ENCODE results near the gene JMJD7.
A peak's percentile ranks its signal among the peaks of the same experiment; 100 is the strongest.

Gene JMJD7

DNA sequence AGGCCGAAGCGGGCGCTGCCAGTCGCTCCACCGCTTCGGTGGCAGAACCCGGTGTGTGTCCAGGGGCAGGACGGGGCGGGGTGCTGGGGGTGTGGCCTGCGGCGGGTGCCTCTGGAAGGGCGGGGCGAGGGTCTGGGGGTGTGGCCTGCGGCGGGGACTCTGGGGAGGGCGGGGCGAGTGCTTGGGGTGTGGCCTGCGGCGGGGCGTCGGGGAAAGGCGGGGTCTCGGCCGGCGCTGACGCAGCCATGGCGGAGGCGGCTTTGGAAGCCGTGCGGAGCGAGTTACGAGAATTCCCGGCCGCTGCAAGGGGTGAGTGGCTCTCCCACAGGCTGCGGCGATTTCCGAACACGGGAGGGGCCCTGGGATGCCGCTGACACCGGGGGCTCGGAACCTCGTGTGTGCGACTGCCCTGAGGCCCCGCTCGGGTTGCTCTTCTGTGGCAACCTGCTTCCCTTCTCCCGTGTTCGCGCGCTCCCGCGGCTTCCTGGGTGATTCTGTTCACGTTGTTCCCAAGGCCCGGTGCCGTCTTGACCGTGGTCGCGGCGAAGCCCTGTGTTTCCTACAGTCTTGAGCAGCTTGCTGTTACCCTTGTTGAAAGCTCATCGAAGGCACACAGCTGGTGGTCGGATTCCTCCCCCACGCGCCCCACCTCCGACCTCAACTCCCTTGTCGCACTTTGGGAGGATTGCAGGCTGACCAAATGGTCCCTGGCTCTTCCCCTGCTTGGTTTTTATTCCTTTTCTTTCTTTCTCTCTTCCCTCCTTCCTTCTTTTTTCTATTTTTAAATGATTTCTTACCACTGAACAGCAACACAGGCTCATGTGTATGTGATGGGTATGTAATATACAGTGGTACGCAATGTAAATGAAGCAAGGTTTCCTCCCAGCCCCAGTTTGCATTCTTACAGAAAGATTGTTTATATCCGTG is at the start of gene JMJD7:
Gene JMJD7, plus strand, starts transcription at position 213 of the 927 bp plus-strand sequence. Its CDS starts 33 bp downstream, at position 246.
- DNase-seq = peak; percentile 97

DNA sequence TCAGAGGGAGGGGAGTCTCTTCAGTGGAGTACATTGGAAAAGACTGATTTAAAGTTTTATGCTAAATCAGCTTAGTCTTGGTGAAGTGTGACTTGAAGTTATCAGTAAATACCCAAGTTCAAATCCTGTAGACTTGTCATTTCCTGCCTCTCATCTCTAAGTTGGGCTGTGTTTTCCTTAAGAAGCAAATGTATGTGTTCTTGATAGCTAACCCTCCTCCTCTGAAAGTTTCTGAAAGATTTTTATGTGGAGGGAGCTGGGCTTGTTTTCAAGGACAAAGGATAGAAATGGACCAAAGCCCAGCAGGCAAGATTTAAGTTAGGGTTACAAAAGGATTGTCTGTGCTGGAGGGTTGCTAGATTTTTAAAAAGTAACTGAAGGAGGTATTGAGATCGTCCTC is 49.4 kb upstream of the JMJD7 start:
- no peak for DNase-seq

DNA sequence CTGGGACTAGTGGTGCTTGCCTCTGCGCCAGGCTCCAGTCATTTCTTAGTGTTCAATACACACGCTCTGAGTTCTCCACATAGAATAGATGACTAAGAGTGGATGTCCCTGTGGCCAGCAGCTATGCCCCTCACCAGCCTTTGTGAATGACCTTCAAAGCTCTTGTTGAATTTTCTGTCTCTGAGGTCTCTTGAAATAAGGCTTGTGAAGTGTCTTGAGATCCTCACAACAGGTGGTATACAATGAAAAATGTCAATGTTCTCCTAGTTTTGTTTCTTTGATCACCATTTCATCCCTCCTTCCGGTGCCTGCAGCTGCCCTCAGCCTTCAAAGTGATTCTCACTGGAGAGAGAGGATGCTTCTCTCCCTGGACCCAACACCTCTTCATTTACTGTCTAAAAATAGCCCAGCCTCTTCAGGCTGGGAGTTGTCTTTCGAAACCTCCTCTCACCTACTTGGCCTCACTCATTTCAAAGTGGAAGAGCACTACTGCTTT is 48.2 kb upstream of the JMJD7 start:
- DNase-seq = no peak

DNA sequence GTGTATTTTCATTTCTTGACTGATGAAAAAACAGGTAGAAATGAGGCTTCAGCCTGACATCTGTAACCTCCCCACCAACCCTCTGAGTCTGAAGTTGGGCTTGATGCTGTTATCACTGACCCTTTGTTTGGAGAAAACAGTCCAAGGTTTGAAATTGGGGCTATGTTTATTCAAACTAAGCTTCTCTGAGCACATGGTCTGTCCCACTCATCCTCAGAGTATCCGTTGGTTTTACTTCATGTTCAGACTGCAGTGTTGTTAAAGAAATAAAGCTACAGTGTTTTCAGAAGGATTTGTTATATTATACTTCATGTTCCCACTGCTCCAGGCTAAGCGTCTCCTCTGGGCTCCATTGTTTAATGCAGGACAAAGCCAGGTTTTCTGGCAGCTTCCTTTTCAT is 47.6 kb upstream of the JMJD7 start:
- DNase-seq = no peak

DNA sequence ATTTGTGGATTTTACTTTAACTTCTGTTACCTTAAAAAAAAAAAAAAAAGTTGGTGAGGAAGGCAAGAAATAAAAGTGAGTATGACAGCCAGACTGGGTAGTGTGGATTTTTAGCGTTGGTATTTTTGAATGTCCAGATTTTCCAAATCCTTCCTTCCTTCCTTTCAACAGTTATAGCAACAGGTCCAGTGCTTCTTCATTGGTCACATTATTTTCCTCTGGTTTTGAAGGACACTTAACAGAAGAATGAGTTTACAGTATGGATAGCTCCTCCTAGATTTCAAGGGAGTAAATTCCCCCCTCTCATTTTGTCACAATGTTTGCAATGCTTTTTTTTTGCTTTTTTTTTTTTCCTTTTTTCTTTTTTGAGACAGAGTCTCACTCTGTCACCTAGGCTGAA is 47.2 kb upstream of the JMJD7 start:
- DNase-seq = no peak

DNA sequence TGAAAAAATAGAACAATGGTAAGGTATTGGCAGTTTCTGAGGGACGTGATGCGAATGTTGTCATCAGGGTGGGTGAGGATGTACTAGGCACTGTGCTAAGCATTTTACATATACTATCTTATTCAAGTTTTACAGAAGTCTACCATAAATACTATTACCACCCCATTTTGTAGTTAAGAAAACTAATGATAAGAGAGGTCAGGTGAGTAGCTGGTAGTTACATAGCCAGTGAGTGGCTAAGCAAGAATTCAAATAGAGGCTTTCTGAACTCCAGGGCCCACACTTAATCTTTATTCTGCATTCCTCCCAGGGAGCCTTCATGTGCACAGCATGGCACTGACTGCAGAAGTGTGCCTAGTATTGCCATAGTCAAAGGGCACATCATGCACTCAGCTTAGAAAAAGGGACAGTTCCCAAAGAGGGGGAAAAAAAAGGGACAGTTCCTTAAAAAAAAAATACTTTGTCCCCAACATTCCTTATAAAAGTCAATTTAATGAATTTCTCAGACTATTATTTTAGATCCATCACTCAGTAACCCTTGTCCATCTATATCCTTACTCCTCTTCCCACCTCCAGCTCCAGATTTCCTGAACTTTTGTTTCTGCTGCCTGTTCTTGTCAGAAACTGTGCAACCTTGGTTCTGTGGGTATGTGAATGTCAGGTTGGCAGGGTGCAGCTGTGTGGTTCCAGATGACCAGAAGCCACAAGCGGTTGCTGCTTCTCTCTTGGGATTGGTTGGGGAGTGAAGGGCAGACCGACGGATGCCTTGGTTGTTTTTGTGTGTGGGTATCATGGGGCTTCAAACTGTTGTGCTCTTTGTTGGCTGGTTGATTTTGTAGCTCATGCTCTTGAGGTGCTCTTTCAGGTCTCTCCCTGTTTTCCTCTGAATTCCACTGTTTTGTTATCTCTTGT is 45.3 kb upstream of the JMJD7 start:
- DNase-seq = no peak

DNA sequence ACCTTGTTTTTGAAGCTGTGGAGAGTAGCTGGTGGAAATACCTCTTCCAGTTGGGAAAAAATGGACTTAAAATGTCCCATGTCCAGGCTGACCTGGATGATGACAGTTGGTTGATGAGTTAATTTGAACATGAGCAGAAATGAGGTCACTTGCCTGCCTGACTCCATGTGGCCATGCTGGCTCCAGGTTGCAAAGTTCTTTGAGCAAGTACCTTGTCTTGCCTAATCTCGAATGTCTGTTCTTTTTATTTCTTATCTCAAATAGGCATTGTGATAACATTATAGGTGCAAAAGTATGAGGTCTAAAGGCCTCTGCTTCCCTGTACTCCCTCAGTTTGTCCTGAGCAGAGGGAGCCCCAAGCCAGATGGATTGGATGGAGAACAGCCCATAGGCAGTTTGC is 44.6 kb upstream of the JMJD7 start:
- no peak for DNase-seq

DNA sequence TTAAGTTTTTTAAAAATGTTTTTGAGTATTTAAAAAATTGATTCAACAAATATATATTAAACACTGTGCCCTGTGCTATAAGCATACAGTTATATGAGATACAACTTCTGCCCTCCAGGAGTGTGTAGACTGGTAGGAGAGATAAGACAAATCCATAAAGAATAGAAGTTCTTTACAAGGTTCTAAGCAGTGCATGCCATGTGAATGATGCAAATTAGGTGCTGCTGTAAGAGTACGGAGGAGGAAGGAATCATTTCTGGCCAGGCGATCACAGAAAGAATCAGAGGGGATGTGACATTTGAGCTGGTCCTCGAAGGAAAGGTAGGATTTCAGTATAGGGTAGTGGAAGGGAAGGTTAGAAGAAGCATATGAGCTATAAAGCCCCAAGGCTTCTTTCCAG is 39.6 kb upstream of the JMJD7 start:
- no peak for DNase-seq

DNA sequence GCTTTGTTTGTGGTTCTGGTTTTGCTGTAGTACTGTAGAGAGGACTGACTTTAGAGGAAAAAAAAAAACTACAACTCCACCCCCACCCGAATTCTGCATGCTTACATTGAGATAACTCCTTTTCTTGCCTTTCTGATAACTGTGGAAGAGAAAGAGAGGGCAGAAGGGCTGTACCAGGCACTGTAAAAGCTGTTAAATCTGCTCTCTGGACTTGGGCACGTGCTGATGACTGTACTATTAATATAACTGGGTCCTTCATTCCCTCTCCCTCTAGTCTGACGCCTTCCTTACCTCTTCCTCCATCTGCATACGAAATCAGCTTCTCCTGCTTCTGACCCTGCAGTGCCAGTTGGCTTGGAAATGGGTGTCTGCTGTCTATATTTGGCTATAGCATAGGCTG is 38.7 kb upstream of the JMJD7 start:
- DNase-seq = no peak

DNA sequence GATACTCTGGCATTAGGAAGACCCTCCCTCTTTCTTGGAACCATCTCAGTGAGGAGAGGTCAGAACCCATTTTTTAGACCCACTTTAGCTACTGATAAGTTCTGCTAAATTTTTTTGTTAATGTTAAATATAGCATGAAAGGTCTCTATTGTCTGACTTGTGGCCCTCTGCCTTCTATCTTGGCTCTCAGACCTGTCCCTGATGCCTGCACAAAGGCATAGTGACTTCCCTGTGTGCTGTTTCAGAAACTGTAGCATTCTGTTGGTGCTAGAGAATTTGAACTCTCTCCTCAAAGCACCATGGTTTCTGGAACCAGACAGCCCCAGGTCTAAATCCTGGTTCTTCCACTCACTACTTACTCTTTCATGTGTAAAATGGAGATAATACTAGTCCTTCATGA is 38.2 kb upstream of the JMJD7 start:
- DNase-seq = no peak

DNA sequence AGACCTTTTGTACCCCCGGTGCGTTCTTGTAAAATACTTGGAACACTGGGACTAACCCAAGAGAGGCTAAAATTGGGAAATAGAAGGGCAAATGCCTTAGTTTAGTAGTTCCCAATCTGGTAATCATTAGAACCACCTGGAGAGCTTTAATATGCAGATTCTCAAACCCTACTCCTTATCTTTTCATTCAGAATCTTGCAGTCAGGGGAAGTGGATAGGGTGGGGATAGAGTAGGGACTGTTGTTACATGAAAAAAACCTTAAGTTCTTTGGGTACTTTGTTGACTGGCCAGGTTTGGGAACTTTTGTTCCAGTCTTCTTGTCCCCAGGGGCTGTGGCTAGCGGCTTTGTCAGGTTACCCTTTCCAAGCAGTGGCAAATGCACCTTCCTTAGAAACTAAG is 37.7 kb upstream of the JMJD7 start:
- DNase-seq = no peak

DNA sequence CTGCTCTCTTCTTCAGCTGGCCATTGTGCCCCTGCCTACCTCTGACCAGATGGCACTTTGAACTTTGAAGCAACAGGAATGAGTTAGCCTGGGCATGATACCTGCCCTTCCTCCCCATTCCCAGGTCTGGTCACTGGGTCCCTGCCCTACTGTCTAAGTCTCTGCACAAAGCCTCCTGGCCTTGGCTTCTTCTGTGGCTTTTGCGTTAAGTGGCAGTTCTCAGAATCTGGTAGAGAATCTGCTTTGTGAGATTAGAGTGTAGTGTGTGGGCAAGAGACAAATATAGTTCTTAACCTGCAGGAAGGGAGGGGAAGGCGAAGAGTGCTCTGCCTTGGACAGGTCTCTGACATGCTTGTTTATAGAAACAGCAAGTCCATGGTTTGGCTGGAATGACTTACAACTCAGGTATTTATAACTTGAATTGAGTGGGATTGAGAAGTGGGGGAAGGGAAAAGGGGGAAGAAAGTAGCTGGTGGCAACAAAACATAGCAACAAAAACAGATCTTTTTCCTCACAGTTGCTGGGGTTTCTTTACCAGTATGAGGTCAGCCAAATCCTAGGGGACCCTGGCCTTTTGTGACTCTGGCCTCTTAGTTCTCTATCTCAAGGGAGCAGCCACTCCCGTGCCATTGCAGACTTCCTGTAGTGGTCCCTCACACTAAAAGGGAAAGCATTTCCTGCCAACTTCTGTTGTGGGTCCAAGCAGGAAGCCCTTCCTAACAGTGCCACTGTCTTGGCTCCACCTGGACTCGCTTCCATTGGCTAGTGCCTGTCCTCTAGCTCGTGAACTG is 36.9 kb upstream of the JMJD7 start:
- no peak for DNase-seq

DNA sequence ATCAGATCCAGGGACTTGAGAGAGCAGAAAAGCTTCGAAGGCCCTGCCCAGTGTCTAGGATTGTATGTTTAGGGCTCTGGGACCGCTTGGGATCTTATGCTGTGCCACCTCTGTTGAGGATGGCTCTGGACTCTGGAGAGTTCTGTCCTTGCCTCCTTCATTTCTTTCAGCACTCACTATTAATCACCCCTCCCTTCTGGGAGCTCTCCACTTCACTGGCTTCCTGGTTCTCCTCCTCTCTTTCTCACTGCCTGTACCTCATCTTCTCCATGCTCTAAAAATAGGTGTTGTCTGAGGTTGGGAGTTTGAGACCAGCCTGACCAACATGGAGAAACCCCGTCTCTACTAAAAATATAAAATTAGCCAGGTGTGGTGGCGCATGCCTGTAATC is 36.4 kb upstream of the JMJD7 start:
- no peak for DNase-seq

DNA sequence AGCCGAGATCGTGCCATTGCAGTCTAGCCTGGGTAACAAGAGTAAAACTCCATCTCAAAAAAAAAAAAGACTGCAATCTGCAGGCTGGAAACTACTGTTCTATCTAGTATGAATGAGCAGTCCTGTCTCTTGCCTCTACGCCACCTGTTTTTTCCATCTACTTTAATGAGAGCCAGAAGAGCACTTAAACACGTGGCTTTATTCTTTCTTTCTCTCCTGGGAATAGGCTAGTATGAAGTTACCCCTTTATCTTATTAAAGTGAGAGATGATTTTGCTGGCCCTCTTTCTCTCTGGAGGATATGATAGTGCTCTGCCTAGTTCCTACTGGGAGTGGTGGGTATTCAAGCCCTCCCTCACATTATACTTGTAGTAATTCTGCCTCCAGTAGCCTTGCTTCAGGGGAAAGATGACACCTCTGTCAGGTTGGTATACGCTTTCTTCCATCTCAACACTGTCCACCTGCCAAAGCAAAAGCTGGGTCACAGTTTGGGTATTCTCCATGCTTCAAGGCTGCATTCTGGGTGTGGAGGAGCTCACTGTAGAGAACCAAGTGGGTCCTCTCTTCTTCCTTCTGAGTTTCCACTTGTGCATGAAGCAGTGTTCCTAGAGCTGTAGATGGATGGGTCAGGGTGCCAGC is 35.8 kb upstream of the JMJD7 start:
- DNase-seq = no peak

DNA sequence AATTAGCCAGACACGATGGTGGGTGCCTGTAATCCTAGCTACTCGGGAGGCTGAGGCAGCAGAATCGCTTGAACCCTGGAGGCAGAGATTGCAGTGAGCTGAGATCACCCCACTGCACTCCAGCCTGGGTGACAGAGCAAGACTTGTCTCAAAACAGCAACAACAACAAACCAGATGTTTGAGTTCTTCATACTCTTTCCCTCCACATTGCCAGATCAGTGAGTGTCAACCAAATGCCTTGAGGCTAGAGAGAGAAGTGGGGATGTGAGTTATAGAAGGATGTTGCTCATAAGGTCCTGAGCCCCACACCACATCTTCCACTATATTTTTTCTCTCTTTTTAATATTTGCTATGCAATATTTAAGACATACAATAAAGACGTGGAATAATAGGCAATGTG is 33.8 kb upstream of the JMJD7 start:
- no peak for DNase-seq

DNA sequence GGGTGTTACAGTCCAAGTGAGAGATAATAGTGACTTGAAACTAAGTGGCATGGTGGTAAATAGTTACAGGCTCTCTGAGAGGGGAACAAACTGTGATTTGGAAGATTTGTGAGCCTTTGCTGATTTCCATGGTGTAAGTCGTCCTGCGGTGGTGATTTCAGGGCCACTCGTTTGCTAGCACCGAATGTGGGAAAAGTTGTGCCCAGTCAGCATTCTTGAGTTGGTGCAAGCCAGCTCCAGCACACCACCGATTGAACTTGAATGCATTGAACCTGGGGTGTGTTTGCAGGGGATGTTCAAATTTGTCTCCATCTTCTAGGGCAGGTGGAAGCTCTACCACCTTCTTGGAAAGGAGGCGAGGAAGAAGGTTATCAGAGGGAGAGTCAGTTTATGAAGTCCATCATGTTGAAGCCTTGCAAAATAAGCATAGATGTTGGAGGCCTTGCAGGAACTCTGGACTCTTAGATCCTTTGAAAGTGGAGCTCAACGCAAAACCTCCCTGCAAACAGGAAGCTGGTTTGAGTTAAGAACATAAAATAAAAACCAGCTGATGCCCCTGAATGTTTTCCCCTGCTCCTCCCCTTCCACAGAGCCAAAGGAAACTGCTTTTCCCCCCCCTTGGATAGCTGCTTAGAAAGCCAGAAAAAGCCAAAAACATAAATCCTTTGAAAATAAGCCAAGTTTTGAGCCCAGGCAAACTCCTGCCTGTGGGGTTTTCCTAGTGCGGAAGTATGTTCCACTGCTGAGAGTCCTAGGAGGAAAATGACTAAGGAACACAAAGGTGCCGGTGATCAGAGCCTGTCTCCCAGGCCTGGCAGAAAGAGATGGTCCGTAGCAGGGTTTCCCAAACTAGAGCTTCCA is 31.7 kb upstream of the JMJD7 start:
- DNase-seq = peak; percentile 30

DNA sequence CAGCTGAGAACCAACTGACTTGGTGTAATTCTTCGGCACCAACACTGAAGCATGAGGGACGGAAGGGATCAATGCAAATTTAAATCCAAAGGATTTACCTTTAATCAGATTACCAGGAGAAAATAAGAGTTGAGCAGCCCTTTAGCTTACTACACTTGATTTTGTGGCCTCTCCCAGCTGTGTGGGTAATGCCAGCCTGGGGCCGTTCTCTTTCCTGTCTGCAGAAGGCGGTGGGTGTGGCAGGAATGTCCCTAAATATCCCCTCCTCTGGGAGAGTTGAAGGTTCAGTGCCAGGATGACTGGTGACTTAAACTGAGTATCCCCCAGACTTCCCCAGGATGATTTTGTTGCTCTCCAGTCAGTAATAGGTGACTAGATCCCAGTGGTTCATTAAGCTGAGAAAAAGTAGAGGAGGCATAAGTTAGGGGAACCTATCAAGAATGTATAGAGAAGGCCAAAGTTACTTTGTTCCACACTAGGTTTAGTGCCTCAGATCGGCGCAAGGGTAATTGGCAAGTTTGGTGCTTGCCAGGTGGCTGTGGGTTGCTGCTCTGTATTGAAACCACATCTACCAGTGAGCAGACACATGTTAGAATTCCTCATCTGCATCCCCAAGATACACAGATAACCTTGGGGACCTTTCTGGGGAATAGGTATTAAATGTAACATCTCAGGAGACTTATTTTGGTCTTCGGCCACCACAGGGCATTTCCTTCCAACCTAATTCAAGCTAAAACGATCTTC is 30.5 kb upstream of the JMJD7 start:
- DNase-seq = peak; percentile 36

DNA sequence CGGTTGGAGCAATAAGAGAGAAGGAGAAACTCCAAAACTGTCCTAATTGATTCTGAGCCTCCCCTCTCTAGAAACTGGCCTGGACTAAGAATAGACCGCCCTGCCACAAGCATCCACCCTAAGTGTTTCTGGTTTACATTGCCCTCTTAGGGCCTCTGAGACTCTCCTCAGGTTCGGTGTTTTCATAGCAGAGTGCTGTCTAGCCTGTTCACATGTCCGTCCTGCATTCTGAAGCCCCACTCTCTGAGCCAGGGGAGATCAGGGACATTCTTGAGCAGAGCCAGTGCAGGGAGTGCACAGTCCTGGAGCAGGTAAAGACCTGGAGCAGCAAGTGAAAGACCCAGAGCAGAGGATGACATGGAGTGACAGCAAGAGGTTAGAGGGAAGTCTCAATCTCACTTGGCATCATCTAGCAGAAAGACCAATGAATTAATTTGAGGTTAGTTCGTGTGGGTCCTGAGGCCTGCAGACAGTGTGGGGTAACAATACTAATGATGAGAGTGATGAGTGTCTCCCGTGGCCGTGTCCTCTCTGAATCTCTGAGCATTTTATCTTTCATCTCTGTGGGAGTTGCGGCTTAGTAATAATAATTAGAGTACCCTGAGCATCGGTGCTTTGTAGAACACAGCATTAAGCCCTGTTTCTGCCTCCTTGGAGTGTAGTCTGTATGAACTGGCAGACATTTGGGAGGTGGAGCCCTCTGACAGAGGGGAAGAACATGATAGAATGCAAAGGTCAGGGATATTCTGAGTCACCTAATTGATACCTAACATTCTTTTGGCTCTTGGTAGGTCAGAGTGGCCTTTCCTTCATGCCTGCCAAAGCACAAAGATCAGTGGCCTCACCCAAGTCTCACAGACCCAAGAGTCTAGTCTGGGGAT is 29.0 kb upstream of the JMJD7 start:
- DNase-seq = peak; percentile 49

DNA sequence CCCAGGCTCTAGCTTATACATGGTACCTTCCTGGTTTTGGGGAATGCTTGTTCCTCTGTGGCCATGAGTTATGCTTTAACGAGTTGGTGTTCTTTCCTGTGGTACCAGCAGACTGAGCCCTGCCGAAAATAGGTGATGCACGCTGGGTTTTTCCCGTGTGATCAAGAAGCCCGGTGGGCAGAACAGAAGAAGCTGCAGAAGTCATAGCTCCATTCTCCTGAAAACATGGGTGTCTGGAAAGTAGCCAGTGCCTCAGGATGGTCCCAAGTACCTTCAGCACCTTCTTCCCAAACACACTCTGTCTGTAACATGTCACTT is 28.4 kb upstream of the JMJD7 start:
- DNase-seq = peak; percentile 53

DNA sequence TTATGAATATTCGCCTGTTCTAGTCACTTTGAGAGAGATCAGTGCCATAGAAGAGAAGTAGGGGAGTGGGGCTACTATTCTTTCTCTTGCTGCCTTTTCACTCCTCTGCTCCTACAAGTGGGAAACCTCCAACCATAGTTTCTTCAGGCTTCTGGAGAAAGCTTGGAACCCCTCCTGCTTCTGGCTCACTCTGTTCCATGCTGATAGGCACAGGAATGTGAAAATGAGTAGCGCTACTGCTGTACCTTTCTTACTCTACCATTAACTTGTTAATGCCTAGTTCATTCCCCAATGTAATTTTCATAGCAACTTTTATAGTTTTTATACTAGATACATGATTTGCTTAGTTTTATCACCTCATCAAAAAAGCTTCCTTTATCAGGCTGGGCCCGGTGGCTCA is 26.7 kb upstream of the JMJD7 start:
- DNase-seq = no peak

Data from activated effector memory CD4-positive, alpha-beta T cell treated with anti-CD3 and anti-CD28 coated beads, Interleukin-2, amount 50 U/mL, for 16 hours (primary cell).